WERI-Rb-1 (cell line): Measurements from ENCODE around the gene AGGF1.
"Not testable (repeated sequence)": the region's sequence is repeated elsewhere in the genome, so short reads cannot be mapped to it uniquely, and the experiment has no call there.

Experiments
- DNase-seq: peaks from one replicate; pipeline ENCODE4 v3.0.0-alpha.2; 2020
- H3K27ac ChIP-seq: fragments of 250-450 bp; sonication (Bioruptor Pico); 2 replicates; pipeline ENCODE4 v1.5.1; 2020; ENCODE audit warnings: mild to moderate bottlenecking, moderate library complexity
- H3K27me3 ChIP-seq: fragments of 250-450 bp; sonication (Bioruptor Pico); 2 replicates; pipeline ENCODE4 v1.5.1; 2021; ENCODE audit warnings: mild to moderate bottlenecking, low read depth, moderate library complexity; ENCODE audit not compliant: insufficient read depth, severe bottlenecking
- H3K36me3 ChIP-seq: fragments of 250-450 bp; sonication (Bioruptor Pico); 2 replicates; pipeline ENCODE4 v1.5.1; 2020; ENCODE audit warnings: mild to moderate bottlenecking, moderate library complexity
- H3K4me3 ChIP-seq: 2 replicates; pipeline ENCODE4 v1.5.1; 2011; ENCODE audit warnings: low read depth, mild to moderate bottlenecking, control low read depth, low read length
- H3K9me3 ChIP-seq: fragments of 250-450 bp; sonication (Bioruptor Pico); 2 replicates; pipeline ENCODE4 v1.5.1; 2021; ENCODE audit warnings: mild to moderate bottlenecking, moderate library complexity; ENCODE audit not compliant: severe bottlenecking
- TF ChIP-seq, protein P1 (sequence below): IDR thresholded peaks from 2 replicates; pipeline ENCODE4 v1.5.1; 2011; ENCODE audit warnings: low read depth, mild to moderate bottlenecking, control low read depth, inconsistent platforms, low read length

AGGF1 gene

GRCh38 chr5:76990899-76991459 lies 39.2 kb upstream of the AGGF1 start:
- Histone ChIP-seq H3K4me3 (no peak overlapping the region), H3K9me3 (no peaks in the 10 kb centered on the region), H3K36me3 (no peaks in the 10 kb centered on the region), H3K27ac (no peak overlapping the region), H3K27me3 (no peaks in the 10 kb centered on the region)
- TF ChIP-seq, protein P1, sequence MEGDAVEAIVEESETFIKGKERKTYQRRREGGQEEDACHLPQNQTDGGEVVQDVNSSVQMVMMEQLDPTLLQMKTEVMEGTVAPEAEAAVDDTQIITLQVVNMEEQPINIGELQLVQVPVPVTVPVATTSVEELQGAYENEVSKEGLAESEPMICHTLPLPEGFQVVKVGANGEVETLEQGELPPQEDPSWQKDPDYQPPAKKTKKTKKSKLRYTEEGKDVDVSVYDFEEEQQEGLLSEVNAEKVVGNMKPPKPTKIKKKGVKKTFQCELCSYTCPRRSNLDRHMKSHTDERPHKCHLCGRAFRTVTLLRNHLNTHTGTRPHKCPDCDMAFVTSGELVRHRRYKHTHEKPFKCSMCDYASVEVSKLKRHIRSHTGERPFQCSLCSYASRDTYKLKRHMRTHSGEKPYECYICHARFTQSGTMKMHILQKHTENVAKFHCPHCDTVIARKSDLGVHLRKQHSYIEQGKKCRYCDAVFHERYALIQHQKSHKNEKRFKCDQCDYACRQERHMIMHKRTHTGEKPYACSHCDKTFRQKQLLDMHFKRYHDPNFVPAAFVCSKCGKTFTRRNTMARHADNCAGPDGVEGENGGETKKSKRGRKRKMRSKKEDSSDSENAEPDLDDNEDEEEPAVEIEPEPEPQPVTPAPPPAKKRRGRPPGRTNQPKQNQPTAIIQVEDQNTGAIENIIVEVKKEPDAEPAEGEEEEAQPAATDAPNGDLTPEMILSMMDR, result no peak
- DNase-seq, result no peak

- not testable (repeated sequence) for H3K36me3 ChIP-seq, H3K27me3 ChIP-seq, H3K27ac ChIP-seq, H3K9me3 ChIP-seq, H3K4me3 ChIP-seq, DNase-seq
Measured at GRCh38 chr5:76993436-76993835, 36.8 kb upstream of the AGGF1 start.

GRCh38 chr5:76994337-76994736 lies 35.9 kb upstream of the AGGF1 start:
- H3K36me3 ChIP-seq, result no peaks in the 10 kb centered on the region
- H3K27ac ChIP-seq, result no peak overlapping the region
- DNase-seq, result no peak
- no peaks in the 10 kb centered on the region for H3K27me3 ChIP-seq
- TF ChIP-seq, protein P1, result no peak
- no peaks in the 10 kb centered on the region for H3K9me3 ChIP-seq
- H3K4me3 ChIP-seq, result no peak overlapping the region

DNA sequence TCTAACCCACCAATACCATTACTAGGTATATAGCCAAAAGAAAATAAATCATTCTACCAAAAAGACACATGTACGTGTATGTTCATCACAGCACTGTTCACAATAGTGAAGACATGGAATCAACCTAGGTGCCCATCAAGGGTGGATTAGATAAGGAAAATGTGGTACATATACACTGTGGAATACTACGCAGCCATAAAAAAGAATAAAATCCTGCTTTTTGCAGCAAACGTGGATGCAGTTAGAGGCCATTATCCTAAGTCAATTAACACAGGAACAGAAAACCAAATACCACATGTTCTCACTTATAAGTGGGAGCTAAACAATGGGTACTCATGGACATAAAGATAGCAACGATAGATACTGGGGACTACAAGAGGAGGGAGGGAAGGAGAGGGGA lies 32.0 kb upstream of the AGGF1 start:
- H3K9me3 ChIP-seq, H3K4me3 ChIP-seq, H3K27ac ChIP-seq, H3K27me3 ChIP-seq, H3K36me3 ChIP-seq, DNase-seq: not testable (repeated sequence)

- DNase-seq, result no peak
- no peaks in the 10 kb centered on the region for H3K9me3 ChIP-seq
- TF ChIP-seq, protein P1, result no peak
- no peaks in the 10 kb centered on the region for H3K27me3 ChIP-seq
- no peaks in the 10 kb centered on the region for H3K36me3 ChIP-seq
- no peak overlapping the region for H3K27ac ChIP-seq
- H3K4me3 ChIP-seq, result no peak overlapping the region
Measured at GRCh38 chr5:76999451-76999850, 30.8 kb upstream of the AGGF1 start.

- DNase-seq, result no peak
- Histone ChIP-seq H3K9me3 (no peaks in the 10 kb centered on the region), H3K36me3 (no peaks in the 10 kb centered on the region)
Measured at GRCh38 chr5:77003246-77003645, 27.0 kb upstream of the AGGF1 start.

GRCh38 chr5:77006124-77006523 lies 24.1 kb upstream of the AGGF1 start:
- no peak for DNase-seq
- no peak overlapping the region for H3K4me3 ChIP-seq
- no peaks in the 10 kb centered on the region for H3K36me3 ChIP-seq
- no peaks in the 10 kb centered on the region for H3K27me3 ChIP-seq
- H3K9me3 ChIP-seq, result no peaks in the 10 kb centered on the region
- H3K27ac ChIP-seq, result no peak overlapping the region
- TF ChIP-seq, protein P1, result no peak

More at GRCh38 chr5:77003246-77003645, 27.0 kb upstream of the AGGF1 start:
- no peaks in the 10 kb centered on the region for H3K27me3 ChIP-seq
- no peak overlapping the region for H3K4me3 ChIP-seq
- TF ChIP-seq, protein P1, result no peak
- no peak overlapping the region for H3K27ac ChIP-seq
